GM10266 (cell line): ENCODE data around the gene C6orf62.
"Not testable (repeated sequence)": the region's sequence is repeated elsewhere in the genome, so short reads cannot be mapped to it uniquely, and the experiment has no call there.

Source experiments
- DNase-seq: peaks from one replicate; pipeline ENCODE4 v3.0.0; 2012; ENCODE audit errors: extremely low spot score
- TF ChIP-seq, protein P1 (sequence below): IDR thresholded peaks from 2 replicates; pipeline ENCODE4 v1.5.1; 2012; ENCODE audit warnings: mild to moderate bottlenecking, low read depth; ENCODE audit not compliant: control insufficient read depth, insufficient read depth; ENCODE audit errors: missing control alignments

C6orf62 gene

GRCh38 chr6:24686408-24686807, 32.5 kb downstream of the C6orf62 start:
- TF ChIP-seq, protein P1, sequence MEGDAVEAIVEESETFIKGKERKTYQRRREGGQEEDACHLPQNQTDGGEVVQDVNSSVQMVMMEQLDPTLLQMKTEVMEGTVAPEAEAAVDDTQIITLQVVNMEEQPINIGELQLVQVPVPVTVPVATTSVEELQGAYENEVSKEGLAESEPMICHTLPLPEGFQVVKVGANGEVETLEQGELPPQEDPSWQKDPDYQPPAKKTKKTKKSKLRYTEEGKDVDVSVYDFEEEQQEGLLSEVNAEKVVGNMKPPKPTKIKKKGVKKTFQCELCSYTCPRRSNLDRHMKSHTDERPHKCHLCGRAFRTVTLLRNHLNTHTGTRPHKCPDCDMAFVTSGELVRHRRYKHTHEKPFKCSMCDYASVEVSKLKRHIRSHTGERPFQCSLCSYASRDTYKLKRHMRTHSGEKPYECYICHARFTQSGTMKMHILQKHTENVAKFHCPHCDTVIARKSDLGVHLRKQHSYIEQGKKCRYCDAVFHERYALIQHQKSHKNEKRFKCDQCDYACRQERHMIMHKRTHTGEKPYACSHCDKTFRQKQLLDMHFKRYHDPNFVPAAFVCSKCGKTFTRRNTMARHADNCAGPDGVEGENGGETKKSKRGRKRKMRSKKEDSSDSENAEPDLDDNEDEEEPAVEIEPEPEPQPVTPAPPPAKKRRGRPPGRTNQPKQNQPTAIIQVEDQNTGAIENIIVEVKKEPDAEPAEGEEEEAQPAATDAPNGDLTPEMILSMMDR, result no peak
- DNase-seq, result no peak

GRCh38 chr6:24683297-24684296, 35.4 kb downstream of the C6orf62 start:
- TF ChIP-seq, protein P1, result no peak

DNA sequence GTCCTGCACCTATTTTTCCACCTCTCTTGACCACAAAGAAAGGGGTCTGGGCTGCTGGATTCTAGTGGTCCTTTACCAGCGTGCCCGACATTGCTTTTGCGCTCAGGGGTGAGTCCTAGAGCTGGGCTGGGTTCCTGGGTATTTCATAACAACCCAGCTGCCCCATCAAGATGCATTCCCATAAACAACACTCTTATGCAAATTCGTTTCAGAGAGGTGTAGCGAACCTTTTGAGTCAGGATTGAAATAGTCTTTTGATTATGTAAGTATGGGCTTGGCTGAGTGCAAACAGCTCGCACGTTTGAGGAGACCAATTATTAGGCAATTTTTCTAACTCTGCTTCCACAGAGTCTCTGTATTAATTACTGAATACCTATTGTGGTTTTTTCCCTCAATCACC, 38.4 kb downstream of the C6orf62 start:
- no peak for DNase-seq
- TF ChIP-seq, protein P1, result no peak

More at GRCh38 chr6:24683297-24684296, 35.4 kb downstream of the C6orf62 start:
- DNase-seq, result no peak

DNA sequence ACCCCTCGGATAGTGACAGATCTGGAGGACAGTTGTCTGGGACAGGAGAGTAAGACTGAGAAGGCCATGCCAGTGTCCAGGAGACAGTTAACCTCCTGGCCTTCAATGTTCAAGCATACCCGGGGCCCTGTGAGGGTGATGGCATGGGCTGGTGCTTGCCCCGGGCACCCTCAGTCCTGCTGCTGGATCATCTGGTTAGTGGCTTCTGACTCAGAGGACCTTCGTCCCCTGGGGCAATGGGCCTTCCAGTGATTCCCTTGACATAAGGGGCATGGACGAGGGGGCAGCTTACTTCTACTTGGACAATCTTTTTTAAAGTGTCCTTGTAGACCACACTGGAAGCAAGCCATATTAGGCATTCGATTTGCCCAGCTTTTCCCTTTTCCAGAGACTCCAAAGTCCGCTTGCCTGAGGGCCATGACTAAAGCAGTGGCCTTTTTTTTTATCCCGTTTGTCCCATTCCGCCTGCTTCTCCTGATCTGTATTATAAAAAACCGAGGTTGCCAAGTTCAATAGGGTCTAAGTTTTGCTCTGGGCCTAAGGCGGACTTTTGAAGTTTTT, 40.1 kb downstream of the C6orf62 start:
- DNase-seq, result not testable (repeated sequence)

- no peak for DNase-seq
- TF ChIP-seq, protein P1, result no peak
Observed at GRCh38 chr6:24673625-24674024, 45.3 kb downstream of the C6orf62 start.

GRCh38 chr6:24672620-24673182, 46.3 kb downstream of the C6orf62 start:
- TF ChIP-seq, protein P1, result no peak

GRCh38 chr6:24671077-24671476, 47.9 kb downstream of the C6orf62 start:
- DNase-seq, result not testable (repeated sequence)

More at GRCh38 chr6:24672620-24673182, 46.3 kb downstream of the C6orf62 start:
- DNase-seq, result no peak

GRCh38 chr6:24670492-24670891, 48.5 kb downstream of the C6orf62 start:
- not testable (repeated sequence) for DNase-seq
